ENCODE results near the gene HADHA.

The HADHA gene

GRCh38 chr2:26197516-26197915 lies 46.9 kb downstream of the HADHA start:
- TF ChIP-seq CTCF (IDR thresholded peaks at IDR 0.05; ENCODE audit: insufficient read depth, low read length, poor library complexity, severe bottlenecking), result no peak
- H3K27me3 ChIP-seq (replicated peaks; ENCODE audit: control insufficient read depth, insufficient read depth, low read length), result no peaks in the 10 kb centered on the region
- DNase-seq (ENCODE audit: extremely low read depth, insufficient read length), result no peak
- no peak overlapping the region for H3K4me3 ChIP-seq (replicated peaks; ENCODE audit: low read depth, low read length)
- peaks cover 23% of the 10 kb centered on the region for H3K36me3 ChIP-seq (ENCODE audit: control insufficient read depth, insufficient read depth, low read length)

GRCh38 chr2:26196683-26197418 lies 47.6 kb downstream of the HADHA start:
- DNase-seq (ENCODE audit: extremely low read depth, insufficient read length), result no peak
- TF ChIP-seq CTCF (IDR thresholded peaks at IDR 0.05; ENCODE audit: insufficient read depth, low read length, poor library complexity, severe bottlenecking), result no peak
- H3K27me3 ChIP-seq (replicated peaks; ENCODE audit: control insufficient read depth, insufficient read depth, low read length), result no peaks in the 10 kb centered on the region
- peaks cover 23% of the 10 kb centered on the region for H3K36me3 ChIP-seq (ENCODE audit: control insufficient read depth, insufficient read depth, low read length)
- H3K4me3 ChIP-seq (replicated peaks; ENCODE audit: low read depth, low read length), result no peak overlapping the region

- TF ChIP-seq CTCF (IDR thresholded peaks at IDR 0.05; ENCODE audit: insufficient read depth, low read length, poor library complexity, severe bottlenecking), result no peak
- Histone ChIP-seq H3K27me3 (replicated peaks; ENCODE audit: control insufficient read depth, insufficient read depth, low read length) (no peaks in the 10 kb centered on the region), H3K36me3 (ENCODE audit: control insufficient read depth, insufficient read depth, low read length) (peaks cover 32% of the 10 kb centered on the region), H3K4me3 (replicated peaks; ENCODE audit: low read depth, low read length) (no peak overlapping the region)
- no peak for DNase-seq (ENCODE audit: extremely low read depth, insufficient read length)
Measured at GRCh38 chr2:26195040-26195984, 49.1 kb downstream of the HADHA start.

GRCh38 chr2:26193578-26194231 lies 50.7 kb downstream of the HADHA start:
- DNase-seq (ENCODE audit: extremely low read depth, insufficient read length), result no peak
- Histone ChIP-seq H3K4me3 (replicated peaks; ENCODE audit: low read depth, low read length) (no peak overlapping the region), H3K27me3 (replicated peaks; ENCODE audit: control insufficient read depth, insufficient read depth, low read length) (no peaks in the 10 kb centered on the region), H3K36me3 (ENCODE audit: control insufficient read depth, insufficient read depth, low read length) (peaks cover 24% of the 10 kb centered on the region)
- TF ChIP-seq CTCF (IDR thresholded peaks at IDR 0.05; ENCODE audit: insufficient read depth, low read length, poor library complexity, severe bottlenecking), result no peak

GRCh38 chr2:26191316-26192159 lies 52.9 kb downstream of the HADHA start:
- Histone ChIP-seq H3K4me3 (replicated peaks; ENCODE audit: low read depth, low read length) (no peak overlapping the region), H3K36me3 (ENCODE audit: control insufficient read depth, insufficient read depth, low read length) (peaks cover 20% of the 10 kb centered on the region), H3K27me3 (replicated peaks; ENCODE audit: control insufficient read depth, insufficient read depth, low read length) (no peaks in the 10 kb centered on the region)
- no peak for TF ChIP-seq CTCF (IDR thresholded peaks at IDR 0.05; ENCODE audit: insufficient read depth, low read length, poor library complexity, severe bottlenecking)
- DNase-seq (ENCODE audit: extremely low read depth, insufficient read length), result no peak

Data from GM06990 (cell line).